ENCODE data around the gene VPREB3. TPM values are rescaled to one million over a fixed set of nuclear protein-coding genes. Genes with fewer than 3 reads are reported as not detected.
A peak's percentile ranks its signal among the peaks of the same experiment; 100 is the strongest.

Gene VPREB3
- total and polyA plus RNA-seq, 4 donors = 0.39 to 1.4 TPM; not detected in 2

GRCh38 chr22:23777776-23778576 is 23.8 kb upstream of the VPREB3 start:
- H3K4me3 ChIP-seq = no peak overlapping the region
- WGBS, 2 donors = 84 to 90% methylated on average over 11 of the region's 11 CpGs

GRCh38 chr22:23775779-23776375 is 21.7 kb upstream of the VPREB3 start:
- ATAC-seq (ENCODE audit: insufficient read depth, low FRiP score) (no peak), DNase-seq (no peak)
- Histone ChIP-seq H3K9ac (ENCODE audit: insufficient read depth in 1 of 2, low read length in 2 of 2) (no peak overlapping the region), H3K36me3 (ENCODE audit: control insufficient read depth in 4 of 4, insufficient read depth in 4 of 4, low read length in 4 of 4) (no peaks in the 10 kb centered on the region), H3K27me3 (ENCODE audit: control insufficient read depth in 3 of 3, insufficient read depth in 3 of 3, low read length in 2 of 3) (no peaks in the 10 kb centered on the region), H3K4me3 (no peak overlapping the region), H3K27ac (ENCODE audit: low read depth in 1 of 2, low read length in 1 of 2) (no peak overlapping the region), H3K4me1 (ENCODE audit: control insufficient read depth in 5 of 5, insufficient read depth in 5 of 5, low read length in 5 of 5) (peaks cover 0 to 27% (median 14%) of the 10 kb centered on the region in 5 donors), H3K9me3 (ENCODE audit: control insufficient read depth in 4 of 4, insufficient read depth in 3 of 4, low read length in 3 of 4) (no peaks in the 10 kb centered on the region)
- WGBS, 2 donors = 69 to 76% methylated on average over 3 of the region's 3 CpGs
- TF ChIP-seq CTCF (IDR thresholded peaks at IDR 0.05; ENCODE audit: control extremely low read depth, extremely low read depth) = no peak

More at GRCh38 chr22:23777776-23778576, 23.8 kb upstream of the VPREB3 start:
- peaks cover 0 to 24% (median 14%) of the 10 kb centered on the region in 5 donors for H3K4me1 ChIP-seq (ENCODE audit: control insufficient read depth in 5 of 5, insufficient read depth in 5 of 5, low read length in 5 of 5)
- H3K27ac ChIP-seq (ENCODE audit: low read depth in 1 of 2, low read length in 1 of 2) = no peak overlapping the region
- DNase-seq (no peak), ATAC-seq (ENCODE audit: insufficient read depth, low FRiP score) (no peak)
- H3K9me3 ChIP-seq (ENCODE audit: control insufficient read depth in 4 of 4, insufficient read depth in 3 of 4, low read length in 3 of 4) = no peaks in the 10 kb centered on the region
- H3K36me3 ChIP-seq (ENCODE audit: control insufficient read depth in 4 of 4, insufficient read depth in 4 of 4, low read length in 4 of 4) = no peaks in the 10 kb centered on the region
- no peak for TF ChIP-seq CTCF (IDR thresholded peaks at IDR 0.05; ENCODE audit: control extremely low read depth, extremely low read depth)
- H3K9ac ChIP-seq (ENCODE audit: insufficient read depth in 1 of 2, low read length in 2 of 2) = no peak overlapping the region
- no peaks in the 10 kb centered on the region for H3K27me3 ChIP-seq (ENCODE audit: control insufficient read depth in 3 of 3, insufficient read depth in 3 of 3, low read length in 2 of 3)

DNA sequence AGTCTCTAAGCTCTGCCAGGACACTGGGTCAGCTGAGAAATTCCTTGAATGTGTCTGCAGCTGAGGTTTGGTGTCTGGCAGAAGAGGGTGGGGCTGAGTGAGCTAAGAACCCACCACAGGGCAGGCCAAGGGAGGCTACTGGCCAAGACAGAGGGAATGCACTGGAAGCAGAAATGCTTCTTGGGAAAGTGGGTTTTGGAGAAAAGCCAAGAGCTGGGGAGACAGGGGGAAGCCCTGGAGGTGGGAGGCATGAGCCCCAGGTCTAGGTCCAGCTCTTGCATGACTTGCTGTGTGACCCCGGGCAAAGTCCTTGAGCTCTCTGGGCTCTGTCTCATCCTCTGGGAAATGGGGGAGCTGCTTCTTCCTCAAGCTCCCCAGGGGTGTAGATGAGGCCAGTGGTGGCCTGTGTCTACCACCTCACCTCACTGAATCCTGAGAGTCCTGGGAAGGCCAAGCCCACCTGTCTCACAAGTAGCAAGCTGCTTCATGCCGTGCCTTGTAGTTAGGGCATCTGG is 20.8 kb upstream of the VPREB3 start:
- Histone ChIP-seq H3K36me3 (ENCODE audit: control insufficient read depth in 4 of 4, insufficient read depth in 4 of 4, low read length in 4 of 4) (no peaks in the 10 kb centered on the region), H3K27ac (ENCODE audit: low read depth in 1 of 2, low read length in 1 of 2) (no peak overlapping the region), H3K27me3 (ENCODE audit: control insufficient read depth in 3 of 3, insufficient read depth in 3 of 3, low read length in 2 of 3) (no peaks in the 10 kb centered on the region), H3K9ac (ENCODE audit: insufficient read depth in 1 of 2, low read length in 2 of 2) (no peak overlapping the region), H3K4me1 (ENCODE audit: control insufficient read depth in 5 of 5, insufficient read depth in 5 of 5, low read length in 5 of 5) (peaks cover 0 to 27% (median 14%) of the 10 kb centered on the region in 5 donors), H3K4me3 (no peak overlapping the region), H3K9me3 (ENCODE audit: control insufficient read depth in 4 of 4, insufficient read depth in 3 of 4, low read length in 3 of 4) (no peaks in the 10 kb centered on the region)
- WGBS, 2 donors = 71 to 89% methylated on average over 2 of the region's 2 CpGs
- DNase-seq (peak; percentile 34 to 55 (median 41)), ATAC-seq (ENCODE audit: insufficient read depth, low FRiP score) (no peak)
- TF ChIP-seq CTCF (IDR thresholded peaks at IDR 0.05; ENCODE audit: control extremely low read depth, extremely low read depth) = no peak
